Stimulated activated CD4-positive, alpha-beta T cell treated with anti-CD3 and anti-CD28 coated beads, Interleukin-4, amount 100 ng/mL, for 24 hours (primary cell): ENCODE data around the gene BBS1.

Experiments
- DNase-seq: peaks from one replicate; pipeline ENCODE4 v3.0.0-alpha.2; 2020

Gene BBS1

DNA sequence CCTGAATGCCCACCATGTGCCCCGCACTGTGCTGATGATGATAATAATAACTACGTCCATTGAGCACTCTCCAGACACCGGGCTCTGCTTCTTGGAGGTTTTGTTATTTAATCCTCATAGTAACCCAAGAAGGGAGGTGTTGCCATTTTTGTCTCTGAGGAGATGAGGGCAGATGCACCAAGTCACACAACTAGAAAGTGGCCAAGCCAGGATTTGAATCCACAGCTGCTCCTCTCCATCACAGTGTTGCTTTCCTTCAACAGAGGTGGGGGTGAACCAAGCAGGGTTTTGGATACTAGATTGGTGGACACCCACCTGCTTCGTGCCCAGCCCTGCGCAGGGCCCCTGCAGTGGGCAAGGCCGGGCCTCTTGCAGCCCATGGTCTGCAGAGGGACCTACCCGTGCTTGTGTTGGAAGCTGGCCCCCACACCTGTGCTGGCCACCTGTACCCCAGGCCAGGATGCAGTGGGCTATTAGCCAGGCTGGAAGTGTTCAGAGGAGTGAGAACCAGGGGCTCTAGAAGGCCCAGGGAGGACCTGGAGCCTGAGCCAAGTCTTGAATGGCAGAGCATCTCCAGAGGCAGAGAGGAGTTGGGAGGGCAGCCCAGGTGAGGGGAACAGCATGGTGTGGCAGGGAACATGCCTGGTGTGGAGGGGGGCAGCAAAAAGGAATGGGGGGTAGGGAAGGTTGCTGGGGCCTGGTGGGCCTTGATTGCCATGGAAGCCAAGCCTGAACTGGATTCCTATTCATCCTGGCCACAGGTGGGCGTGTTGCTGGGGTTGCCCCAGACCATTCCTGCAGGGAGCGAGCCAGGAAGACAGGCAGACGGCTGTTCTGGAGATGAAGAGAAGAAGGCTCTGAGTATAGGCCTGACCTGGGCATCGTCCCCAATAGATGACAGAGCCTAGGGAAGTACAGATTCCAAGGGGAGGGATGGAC lies 32.9 kb upstream of the BBS1 start:
- no peak for DNase-seq

DNA sequence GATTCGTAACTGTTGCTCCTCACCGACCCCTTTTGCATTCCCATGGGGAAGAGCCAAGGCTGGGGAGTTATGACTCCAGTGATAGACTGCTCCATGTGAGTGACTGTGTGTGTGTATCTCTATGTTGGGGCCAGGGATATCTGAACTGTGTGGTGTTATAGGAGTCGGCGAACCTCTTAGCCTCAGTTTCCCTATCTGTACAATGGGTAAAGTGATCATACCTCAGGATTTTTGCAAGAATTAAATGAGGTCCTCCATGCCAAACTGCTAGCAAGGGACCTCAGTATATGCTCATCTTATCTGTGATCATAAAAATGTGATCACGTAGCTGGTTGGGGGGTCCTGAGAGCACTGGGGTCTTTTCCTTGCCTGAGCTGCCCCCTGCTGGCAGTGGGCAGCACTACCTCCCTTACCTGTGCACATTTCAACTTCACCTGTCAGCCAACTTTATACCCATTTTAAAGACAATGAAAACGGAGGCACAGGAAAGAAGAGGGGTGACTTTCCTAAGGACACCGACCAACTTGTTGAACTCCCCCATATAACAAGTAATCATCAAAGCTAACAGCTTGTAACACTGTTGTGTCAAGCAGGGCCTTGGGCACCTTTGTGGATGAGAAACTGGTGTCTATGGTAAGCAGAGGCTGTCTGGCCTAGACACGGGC lies 31.6 kb upstream of the BBS1 start:
- DNase-seq, result no peak

DNA sequence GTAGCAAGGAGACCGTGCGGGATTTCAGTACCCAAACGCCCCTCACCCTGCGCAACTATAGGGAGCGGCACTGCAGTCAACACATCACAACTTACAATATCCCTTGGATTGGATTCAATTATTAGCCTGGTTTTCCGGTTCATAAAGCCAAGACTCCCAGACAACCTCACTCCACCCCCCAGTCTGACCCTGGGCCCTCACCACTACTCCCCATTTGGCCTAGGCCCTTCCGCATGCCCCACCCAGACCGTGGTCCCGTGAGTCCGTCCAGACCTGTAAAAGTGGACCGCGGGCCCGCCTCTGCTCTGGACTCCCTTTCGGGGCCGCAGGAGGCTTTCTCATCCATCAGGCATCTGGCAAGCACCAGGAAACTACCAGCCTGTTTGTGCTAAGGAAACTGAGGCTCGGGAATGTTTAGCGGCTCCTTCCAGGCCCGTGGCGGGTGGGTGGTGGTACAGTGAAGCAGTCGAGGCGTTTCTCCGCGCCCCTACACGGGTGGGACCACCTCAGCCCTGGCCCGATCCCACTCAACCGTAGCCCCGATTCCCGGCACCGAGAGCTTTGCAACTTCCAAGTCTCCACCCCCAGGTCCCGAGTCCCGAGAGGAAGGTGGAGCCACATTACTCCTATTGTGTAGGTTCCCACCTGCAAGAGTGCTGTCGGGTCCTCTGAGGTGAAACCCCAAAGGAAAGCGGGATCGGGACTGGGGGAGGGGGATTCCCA lies 30.9 kb upstream of the BBS1 start:
- DNase-seq, result no peak

DNA sequence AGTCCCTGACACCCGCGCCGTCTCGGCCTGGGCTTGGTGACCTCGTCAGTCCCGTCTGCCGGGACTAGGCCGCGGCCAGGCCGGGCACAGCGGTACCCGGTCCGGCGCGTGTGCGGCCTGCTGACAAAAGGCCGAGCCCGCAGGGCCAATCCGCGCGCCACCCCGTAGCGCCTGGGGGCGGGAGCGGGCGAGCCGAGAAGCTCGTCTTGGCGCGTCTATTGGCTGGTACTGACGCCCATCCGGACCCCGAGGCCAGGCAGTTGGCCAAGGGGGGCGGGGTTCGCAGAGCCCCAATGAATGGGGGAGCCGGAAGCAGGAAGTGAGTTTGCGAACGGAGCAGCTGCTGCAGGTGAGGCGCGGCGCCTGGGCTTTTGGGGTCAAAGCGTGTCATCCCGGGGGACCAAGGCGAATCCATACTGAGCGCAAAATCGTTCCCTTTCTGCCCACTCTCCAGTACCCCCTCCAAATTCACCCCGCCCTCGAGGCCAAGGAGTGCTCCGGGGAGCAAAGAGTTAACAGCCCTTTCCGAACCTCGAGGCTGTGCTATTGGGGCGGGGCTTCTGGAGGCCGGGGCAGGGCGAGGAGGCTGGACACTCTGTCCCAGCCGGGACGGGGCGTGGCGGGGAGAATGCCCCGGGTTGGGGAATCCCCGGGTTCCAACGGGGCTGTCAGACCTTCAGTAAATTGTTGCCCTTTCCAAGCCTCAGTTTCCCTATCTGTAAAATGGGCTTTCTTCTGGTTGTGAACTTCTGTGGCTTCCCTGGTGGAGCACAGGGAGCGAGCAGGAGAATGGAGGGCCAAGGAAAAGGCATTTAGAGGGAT lies 30.1 kb upstream of the BBS1 start, which contains the start of gene DPP3:
Gene DPP3 (plus strand): TSS at position 318 of the 822 bp plus-strand sequence. CDS start 1,767 bp downstream, outside the sequence.
- peak; percentile 96 for DNase-seq

DNA sequence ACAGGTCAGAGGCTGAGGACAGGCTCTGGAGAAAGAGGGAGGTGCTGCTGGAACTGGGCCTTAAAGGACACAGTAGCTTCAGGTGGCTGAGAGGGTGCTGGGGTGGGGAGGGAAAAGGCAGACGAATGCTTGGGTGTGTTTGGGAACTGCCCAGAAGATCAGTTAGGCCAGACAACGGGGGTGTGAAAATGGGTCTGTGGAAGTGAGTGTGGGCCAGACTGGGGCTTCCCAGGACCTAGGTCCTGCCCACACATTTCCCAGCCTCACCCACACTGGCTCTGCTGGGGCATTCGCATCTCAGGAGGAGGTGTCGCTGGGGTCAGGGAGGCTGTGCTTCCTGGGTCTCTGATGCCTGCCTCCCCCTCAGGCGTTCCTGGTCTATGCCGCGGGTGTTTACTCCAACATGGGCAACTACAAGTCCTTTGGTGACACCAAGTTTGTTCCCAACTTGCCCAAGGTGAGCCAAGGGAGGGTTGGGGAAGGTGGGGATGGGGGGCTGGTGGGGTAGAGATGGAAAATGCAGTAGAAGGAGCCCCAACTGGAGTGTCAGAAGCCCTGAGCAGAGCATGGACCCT lies 25.5 kb upstream of the BBS1 start:
- no peak for DNase-seq

DNA sequence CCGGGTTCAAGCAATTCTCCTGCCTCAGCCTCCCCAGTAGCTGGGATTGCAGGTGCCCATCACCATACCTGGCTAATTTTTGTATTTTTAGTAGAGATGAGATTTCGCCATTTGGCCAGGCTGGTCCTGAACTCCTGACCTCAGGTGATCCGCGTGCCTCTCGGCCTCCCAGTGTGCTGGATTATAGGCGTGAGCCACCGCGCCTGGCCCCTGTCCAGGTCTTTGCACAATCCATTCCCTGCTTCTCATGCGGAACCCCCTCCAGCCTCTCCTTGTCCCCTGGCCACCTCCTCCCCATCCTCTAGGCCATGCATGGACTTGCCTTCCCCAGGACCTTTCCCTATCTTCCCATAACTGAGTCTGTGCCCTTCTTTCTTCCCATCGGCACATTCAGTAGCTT lies 21.5 kb upstream of the BBS1 start:
- no peak for DNase-seq

DNA sequence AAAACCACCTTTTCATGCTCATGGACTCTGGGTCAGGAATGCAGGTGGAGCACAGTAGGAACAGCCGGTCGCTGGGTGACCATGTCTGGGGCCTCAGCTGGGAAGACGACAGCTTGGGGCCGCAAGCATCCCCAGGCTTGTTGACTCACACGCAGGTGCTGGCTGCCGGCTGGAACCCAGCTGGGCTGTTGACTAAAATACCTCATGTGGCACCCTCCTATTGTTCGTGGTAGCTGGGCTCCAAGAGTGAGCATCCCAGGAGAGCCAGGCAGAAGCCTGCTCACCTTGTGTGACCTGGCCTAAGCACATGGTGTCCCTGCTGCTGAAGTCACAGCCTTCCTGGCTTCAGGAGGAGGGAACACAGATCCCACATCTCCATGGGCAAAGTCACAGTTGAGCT lies 20.8 kb upstream of the BBS1 start:
- no peak for DNase-seq

DNA sequence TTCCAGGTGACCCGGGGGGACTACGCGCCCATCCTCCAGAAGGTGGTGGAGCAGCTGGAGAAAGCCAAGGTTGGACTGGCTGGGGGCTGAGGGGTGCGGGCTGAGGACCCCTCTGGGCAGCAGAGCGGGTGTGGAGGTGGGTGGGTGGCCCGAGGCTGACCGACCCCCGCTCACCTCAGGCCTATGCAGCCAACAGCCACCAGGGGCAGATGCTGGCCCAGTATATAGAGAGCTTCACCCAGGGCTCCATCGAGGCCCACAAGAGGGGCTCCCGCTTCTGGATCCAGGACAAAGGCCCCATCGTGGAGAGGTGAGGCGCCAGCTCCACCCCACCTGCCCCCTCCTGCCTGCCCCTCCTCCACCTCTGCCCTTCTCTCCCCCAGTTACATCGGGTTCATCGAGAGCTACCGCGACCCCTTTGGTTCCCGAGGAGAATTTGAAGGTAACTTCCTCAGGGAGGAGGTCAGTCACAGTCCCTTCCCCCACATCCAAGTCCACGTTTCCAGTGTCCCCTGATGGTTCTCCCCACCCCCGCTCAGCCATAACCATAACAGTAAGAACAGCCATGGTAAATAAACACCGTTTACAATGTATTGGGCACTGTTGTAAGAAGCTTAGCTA lies 19.0 kb upstream of the BBS1 start:
- no peak for DNase-seq

DNA sequence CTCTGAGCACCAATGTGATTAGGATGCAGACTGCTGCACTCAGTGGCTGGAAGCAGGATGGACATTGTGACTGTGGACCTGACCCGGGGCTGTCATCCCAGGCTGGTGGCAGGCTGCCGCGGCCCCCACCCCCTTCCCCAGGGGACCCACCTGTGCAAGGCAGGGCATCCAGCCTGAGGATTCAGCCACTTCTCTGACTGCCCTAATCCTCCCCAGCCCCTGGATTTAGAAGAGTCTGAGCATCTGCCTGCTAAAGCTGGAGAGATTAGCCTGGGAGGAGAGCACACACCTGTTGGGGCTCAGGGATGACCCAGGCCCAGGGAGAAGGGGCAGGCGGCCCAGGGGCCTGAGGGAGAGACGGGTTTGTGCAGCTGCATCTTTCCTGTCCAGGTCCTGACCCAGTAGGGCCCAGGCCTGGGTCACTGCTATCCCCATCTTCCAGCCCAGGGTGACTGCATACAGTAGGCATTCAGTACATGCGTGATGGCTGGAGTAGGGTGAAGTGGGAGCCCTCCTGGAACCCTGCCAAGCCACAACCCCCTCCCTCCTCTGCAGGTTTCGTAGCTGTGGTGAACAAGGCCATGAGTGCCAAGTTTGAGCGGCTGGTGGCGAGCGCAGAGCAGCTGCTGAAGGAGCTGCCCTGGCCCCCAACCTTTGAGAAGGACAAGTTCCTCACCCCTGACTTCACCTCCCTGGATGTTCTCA lies 18.1 kb upstream of the BBS1 start:
- no peak for DNase-seq

DNA sequence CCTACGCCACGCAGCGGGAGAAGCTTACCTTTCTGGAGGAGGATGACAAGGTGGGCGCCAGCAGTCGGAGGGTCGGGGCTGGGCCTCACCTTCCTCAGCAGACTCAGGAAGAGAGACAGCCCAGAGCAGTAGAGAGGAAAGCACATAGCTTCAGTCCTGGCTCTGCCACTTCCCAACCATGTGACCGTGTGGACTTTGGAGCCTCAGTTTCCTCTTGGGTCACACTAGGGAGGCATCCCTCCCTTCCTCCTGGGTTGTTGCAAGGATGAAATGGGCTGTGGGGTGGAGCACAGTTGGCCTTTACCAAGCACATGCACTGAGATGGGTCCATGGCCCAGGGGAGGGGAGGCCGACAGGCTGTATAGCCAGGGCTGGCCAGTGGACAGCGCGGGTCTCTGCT lies 17.3 kb upstream of the BBS1 start:
- no peak for DNase-seq

DNA sequence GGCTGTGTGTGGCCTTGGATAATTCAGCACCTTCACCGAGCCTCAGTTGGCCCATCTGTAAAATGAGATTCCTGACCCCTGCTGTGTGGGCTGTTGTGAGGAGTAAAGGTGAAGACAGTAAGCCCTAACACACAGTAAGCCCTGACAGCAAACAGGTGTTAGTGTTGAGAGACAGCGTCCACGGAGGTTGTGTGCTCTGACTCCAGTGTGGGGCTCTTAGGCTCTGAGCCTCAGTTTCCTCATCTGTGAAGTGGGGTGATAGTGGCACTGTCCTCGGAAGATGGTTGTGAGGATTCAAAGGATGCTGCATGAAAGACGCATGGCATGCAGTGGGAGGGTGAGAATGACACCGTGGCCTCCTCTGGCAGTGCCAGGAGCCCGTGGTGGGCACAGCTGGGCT lies 16.0 kb upstream of the BBS1 start:
- DNase-seq, result no peak

DNA sequence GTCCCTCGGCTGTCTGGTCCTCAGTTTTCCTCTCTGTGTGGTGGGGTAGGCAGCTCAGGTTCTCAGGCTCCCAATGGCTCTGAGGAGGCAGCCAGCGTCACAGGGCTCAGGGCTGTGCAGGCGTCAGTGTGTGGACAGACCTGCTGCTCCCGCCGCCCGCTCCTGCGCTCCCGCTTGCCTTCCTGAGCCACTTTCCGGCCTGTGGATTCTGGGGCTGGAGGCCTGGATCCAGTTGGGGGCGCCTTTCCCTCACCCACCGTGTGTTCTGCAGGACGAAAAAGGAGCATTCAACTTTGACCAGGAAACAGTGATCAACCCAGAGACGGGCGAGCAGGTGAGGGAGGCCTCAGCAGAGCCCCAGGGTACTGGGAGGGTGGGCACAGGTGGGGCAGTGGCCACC lies 15.5 kb upstream of the BBS1 start:
- DNase-seq, result no peak

DNA sequence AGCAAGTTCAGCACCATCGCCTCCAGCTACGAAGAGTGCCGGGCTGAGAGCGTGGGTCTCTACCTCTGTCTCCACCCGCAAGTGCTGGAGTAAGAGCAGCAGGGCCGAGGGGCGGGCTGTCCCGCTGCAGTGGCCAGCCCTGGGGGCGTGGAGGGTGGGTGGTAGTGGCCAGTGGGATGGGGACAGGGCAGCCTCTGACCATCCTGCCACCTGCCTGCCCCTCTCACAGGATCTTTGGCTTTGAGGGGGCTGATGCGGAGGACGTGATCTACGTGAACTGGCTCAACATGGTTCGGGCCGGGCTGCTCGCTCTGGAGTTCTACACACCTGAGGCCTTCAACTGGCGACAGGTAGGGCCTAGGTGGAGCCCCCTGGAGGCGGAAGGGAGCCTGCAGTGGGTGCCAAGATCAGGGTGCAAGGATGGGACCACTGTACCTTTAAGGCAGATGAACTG lies 15.0 kb upstream of the BBS1 start:
- DNase-seq, result no peak

DNA sequence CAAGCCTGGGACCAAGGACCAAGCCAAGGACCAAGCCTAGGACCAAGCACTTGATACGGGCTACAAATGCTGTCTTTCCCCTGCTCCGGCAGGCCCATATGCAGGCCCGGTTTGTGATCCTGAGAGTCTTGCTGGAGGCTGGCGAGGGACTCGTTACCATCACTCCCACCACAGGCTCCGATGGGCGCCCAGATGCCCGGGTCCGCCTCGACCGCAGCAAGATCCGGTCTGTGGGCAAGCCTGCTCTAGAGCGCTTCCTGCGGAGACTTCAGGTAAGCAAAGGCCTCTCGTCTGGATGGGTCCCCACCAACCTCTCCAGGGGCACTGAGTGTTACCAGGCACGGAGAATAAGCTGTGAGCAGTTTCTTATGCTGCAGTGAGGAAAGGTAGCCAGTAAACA lies 13.2 kb upstream of the BBS1 start:
- DNase-seq, result no peak

DNA sequence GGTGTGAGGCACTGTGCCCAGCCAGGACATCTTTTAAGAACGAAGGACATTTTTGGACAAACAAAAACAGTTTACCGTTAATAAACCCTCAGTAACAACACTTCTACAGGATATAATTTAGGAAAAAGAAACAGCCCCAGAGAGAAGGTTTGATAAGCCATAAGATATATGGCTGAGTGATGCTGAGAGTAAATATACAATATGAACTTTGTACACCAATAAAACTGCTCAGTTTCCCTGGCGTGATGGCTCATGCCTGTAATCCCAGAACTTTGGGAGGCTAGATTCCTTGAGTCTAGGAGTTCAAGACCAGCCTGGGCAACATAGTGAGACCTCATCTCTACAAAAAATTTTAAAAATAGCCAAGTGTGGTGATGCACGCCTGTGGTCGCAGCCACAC lies 11.9 kb upstream of the BBS1 start:
- DNase-seq, result no peak

DNA sequence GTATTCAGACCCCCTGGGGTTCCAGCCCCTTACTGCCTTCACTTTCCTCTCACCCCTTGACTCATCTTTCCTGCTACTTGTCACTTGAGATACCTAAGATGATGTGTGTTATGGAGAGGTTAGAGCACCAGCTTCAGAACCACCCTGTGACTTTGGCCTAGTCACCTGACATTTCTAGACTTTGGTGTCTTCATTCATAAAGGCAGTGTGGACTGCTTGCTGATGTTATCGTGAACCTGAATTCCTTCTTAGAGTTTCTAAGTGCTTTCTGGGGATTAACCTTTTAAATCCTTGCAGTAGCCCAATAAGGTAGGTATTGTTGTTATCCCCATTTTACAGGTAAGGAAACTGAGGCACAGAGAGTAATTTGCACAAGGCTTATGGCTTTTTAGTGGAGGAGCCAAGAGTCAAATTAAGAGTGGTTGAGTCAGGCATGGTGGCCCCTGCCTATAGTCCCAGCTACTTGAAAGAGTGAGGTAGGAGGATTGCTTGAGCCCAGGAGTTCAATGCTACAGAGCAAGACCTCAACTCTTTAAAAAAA lies 5.1 kb upstream of the BBS1 start:
- DNase-seq, result no peak

DNA sequence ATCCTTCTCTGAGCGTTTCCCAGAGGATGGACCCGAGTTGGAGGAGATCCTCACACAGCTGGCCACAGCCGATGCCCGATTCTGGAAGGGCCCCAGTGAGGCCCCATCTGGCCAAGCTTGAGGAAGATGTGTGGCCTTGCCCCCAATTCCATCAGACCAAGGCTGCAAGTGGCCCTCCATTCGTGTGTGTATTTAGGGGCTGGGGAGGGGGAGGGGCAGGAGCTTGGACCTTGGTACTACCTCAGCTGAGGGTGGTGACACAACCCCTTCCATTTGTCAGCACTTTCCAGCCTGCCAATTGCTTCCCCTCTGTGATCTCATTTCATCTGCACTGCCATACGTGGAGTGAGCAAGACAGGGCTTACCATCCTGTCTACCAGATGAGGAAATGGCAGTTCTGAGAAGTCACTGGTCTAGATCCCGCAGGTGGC lies 1.3 kb upstream of the BBS1 start:
- no peak for DNase-seq

DNA sequence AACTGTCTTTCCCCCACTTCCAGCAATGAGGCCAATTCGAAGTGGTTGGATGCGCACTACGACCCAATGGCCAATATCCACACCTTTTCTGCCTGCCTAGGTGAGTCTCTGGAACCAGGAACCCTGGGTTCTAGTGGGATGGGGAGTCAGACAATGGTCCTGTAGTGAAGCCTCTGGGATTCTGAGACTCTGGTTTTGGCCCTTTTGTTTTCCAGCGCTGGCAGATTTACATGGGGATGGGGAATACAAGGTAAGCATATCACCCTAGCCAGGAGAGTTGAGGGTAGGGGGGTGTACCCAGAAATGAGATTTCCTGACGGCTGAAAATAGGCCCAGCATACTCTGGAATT lies 530 bp downstream of the BBS1 start:
- no peak for DNase-seq

DNA sequence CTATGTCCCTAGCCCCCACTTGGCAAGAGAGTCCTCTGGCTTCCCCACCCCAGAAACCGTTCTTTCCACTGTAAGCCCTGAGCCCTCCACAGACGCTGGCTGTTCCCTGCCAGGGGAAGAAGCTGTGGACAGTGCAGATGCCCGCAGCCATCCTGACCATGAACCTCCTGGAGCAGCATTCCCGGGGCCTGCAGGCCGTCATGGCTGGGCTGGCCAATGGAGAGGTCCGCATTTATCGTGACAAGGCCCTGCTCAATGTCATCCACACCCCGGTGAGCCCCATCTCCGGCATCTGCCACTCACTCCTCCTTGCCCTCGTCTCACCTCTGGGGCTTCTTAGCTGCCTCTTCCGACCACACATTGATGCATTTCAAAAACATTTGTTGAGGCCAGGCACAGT lies 13.2 kb downstream of the BBS1 start:
- no peak for DNase-seq

DNA sequence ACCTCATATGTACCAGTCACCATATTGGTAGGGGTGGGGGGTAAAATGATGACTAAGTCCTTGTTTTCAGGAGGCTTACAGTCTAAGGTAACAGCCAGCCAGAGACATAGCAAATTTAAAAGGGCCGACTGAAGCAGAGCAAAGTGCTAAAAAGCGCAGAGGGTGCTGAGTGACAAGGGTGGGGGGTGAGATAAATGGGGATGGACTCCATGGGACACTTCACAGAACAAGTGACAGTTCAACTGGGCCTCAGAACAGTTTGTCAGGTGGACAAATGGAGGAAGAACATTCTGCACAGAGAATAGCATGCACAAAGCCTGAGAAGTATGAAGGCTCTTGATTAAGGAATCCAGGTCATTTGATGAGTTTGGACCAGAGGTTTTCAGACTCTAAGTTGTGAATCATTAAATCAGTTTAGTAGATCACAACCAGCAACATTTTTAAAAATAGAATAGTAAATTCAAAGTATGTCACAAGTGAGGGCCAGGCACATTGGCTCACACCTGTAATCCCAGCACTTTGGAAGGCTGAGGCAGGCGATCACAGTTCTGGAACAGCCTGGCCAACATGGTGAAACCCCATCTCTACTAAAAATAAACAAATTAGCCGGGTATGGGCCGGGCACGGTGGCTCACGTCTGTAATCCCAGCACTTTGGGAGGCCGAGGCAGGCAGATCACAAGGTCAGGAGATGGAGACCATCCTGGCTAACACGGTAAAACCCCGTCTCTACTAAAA lies 14.0 kb downstream of the BBS1 start:
- DNase-seq, result no peak
